DND-41 (cell line): ENCODE data around the gene ZNF398.

Experiments used
- ATAC-seq: fragments of 200-7000 bp; cut with Tn5 transposase; 3 replicates; pipeline ENCODE4 v1.9.1; 2021; ENCODE audit warnings: low read depth; ENCODE audit not compliant: insufficient read depth
- DNase-seq: peaks from one replicate; pipeline ENCODE4 v3.0.0-alpha.2; 2020
- H2AFZ ChIP-seq: 2 replicates; pipeline ENCODE4 v1.6.0; 2012; ENCODE audit warnings: low read depth, low read length
- H3K27ac ChIP-seq: 2 replicates; pipeline ENCODE4 v1.5.1; 2012; ENCODE audit warnings: low read length, inconsistent platforms
- H3K27me3 ChIP-seq: fragments of 200-600 bp; sonication (generic); 2 replicates; pipeline ENCODE4 v1.6.0; 2012; ENCODE audit warnings: low read length, mild to moderate bottlenecking, inconsistent platforms; ENCODE audit not compliant: insufficient read depth, poor library complexity
- H3K36me3 ChIP-seq: 2 replicates; pipeline ENCODE4 v1.5.1; 2012; ENCODE audit warnings: low read length, inconsistent platforms; ENCODE audit not compliant: insufficient read depth
- H3K4me1 ChIP-seq: 2 replicates; pipeline ENCODE4 v1.5.1; 2012; ENCODE audit warnings: mild to moderate bottlenecking, low read length; ENCODE audit not compliant: insufficient read depth
- H3K4me2 ChIP-seq: 2 replicates; pipeline ENCODE4 v1.6.0; 2012; ENCODE audit warnings: mild to moderate bottlenecking, moderate library complexity, low read length, inconsistent platforms; ENCODE audit not compliant: insufficient read depth
- H3K4me3 ChIP-seq, 2 experiments: fragments of 200-600 bp in 1 of 2; shearing (Covaris generic) in 1 of 2; 2 replicates each; pipeline ENCODE4 v1.5.1; 2012 to 2016; ENCODE audit warnings: inconsistent platforms in 2 of 2, low read length in 2 of 2, mild to moderate bottlenecking in 2 of 2, low read depth in 1 of 2, moderate library complexity in 1 of 2
- H3K79me2 ChIP-seq: 2 replicates; pipeline ENCODE4 v1.6.0; 2012; ENCODE audit warnings: low read length, inconsistent platforms; ENCODE audit not compliant: insufficient read depth
- H3K9ac ChIP-seq: 2 replicates; pipeline ENCODE4 v1.6.0; 2012; ENCODE audit warnings: low read depth, mild to moderate bottlenecking, inconsistent platforms, low read length, moderate library complexity
- H3K9me3 ChIP-seq: 2 replicates; pipeline ENCODE4 v1.5.1; 2012; ENCODE audit warnings: low read length, moderate library complexity, mild to moderate bottlenecking, inconsistent platforms; ENCODE audit not compliant: insufficient read depth, severe bottlenecking
- H4K20me1 ChIP-seq: 2 replicates; pipeline ENCODE4 v1.6.0; 2012; ENCODE audit warnings: low read length; ENCODE audit not compliant: insufficient read depth
- CTCF ChIP-seq: IDR thresholded peaks from 2 replicates; pipeline ENCODE4 v1.5.1; 2012; ENCODE audit warnings: borderline replicate concordance, low read length, moderate library complexity, mild to moderate bottlenecking; ENCODE audit not compliant: poor library complexity, severe bottlenecking; ENCODE audit errors: extremely low read depth
- EZH2 ChIP-seq: IDR thresholded peaks from 3 replicates; pipeline ENCODE4 v1.6.1; 2012; ENCODE audit warnings: borderline replicate concordance, low read depth, mild to moderate bottlenecking, moderate library complexity, low read length, inconsistent platforms; ENCODE audit not compliant: severe bottlenecking

Gene ZNF398

GRCh38 chr7:149147072-149147751, at the start of gene ZNF398:
Gene ZNF398 (plus strand): TSS chr7:149147453. CDS start chr7:149147743, 290 bp downstream.
- H3K4me3 ChIP-seq, result peak within 1 kb of the TSS; percentile 61 to 80
- TF ChIP-seq EZH2 (no peak), CTCF (peak; percentile 82)
- peaks cover 13% of the 10 kb centered on the region; the same call in 1 of the 2 replicates for H4K20me1 ChIP-seq
- peak within 1 kb of the TSS; percentile 93 for H3K27ac ChIP-seq
- ATAC-seq (peak; percentile 80), DNase-seq (peak; percentile 83)
- no peaks in the 10 kb centered on the region for H3K27me3 ChIP-seq
- peaks cover 33% of the 10 kb centered on the region for H3K4me1 ChIP-seq
- peaks cover 64% of the 10 kb centered on the region for H3K79me2 ChIP-seq
- H2AFZ ChIP-seq, result peak within 1 kb of the TSS; percentile 94
- H3K9me3 ChIP-seq, result no peaks in the 10 kb centered on the region
- H3K36me3 ChIP-seq, result peaks cover 5% of the 10 kb centered on the region; the same call in 1 of the 2 replicates
- H3K9ac ChIP-seq, result peak within 1 kb of the TSS; percentile 73
- peak within 1 kb of the TSS; percentile 97 for H3K4me2 ChIP-seq

- no peak overlapping the region for H3K27ac ChIP-seq
- H3K4me1 ChIP-seq, result no peaks in the 10 kb centered on the region
- H4K20me1 ChIP-seq, result no peaks in the 10 kb centered on the region
- DNase-seq (no peak), ATAC-seq (no peak)
- H3K4me3 ChIP-seq, result no peak overlapping the region
- no peaks in the 10 kb centered on the region for H3K9me3 ChIP-seq
- no peak overlapping the region for H2AFZ ChIP-seq
- no peak overlapping the region for H3K9ac ChIP-seq
- no peaks in the 10 kb centered on the region for H3K36me3 ChIP-seq
- no peaks in the 10 kb centered on the region for H3K79me2 ChIP-seq
- H3K4me2 ChIP-seq, result no peak overlapping the region
- TF ChIP-seq EZH2 (no peak), CTCF (no peak)
- H3K27me3 ChIP-seq, result no peaks in the 10 kb centered on the region
Observed at GRCh38 chr7:149099058-149099457, 48.2 kb upstream of the ZNF398 start.

GRCh38 chr7:149100821-149101220, 46.4 kb upstream of the ZNF398 start:
- TF ChIP-seq EZH2 (no peak), CTCF (no peak)
- H3K27ac ChIP-seq, result no peak overlapping the region
- H3K4me2 ChIP-seq, result no peak overlapping the region
- no peaks in the 10 kb centered on the region for H3K27me3 ChIP-seq
- H3K4me1 ChIP-seq, result no peaks in the 10 kb centered on the region
- no peaks in the 10 kb centered on the region for H3K36me3 ChIP-seq
- H3K9ac ChIP-seq, result no peak overlapping the region
- no peaks in the 10 kb centered on the region for H3K9me3 ChIP-seq
- ATAC-seq (no peak), DNase-seq (no peak)
- H2AFZ ChIP-seq, result no peak overlapping the region
- no peaks in the 10 kb centered on the region for H3K79me2 ChIP-seq
- H3K4me3 ChIP-seq, result no peak overlapping the region
- H4K20me1 ChIP-seq, result no peaks in the 10 kb centered on the region

- TF ChIP-seq EZH2, result no peak
- no peak for TF ChIP-seq CTCF
- DNase-seq (no peak), ATAC-seq (no peak)
- Histone ChIP-seq H3K36me3 (no peaks in the 10 kb centered on the region), H4K20me1 (no peaks in the 10 kb centered on the region), H3K4me2 (no peak overlapping the region), H3K27ac (no peak overlapping the region), H3K9ac (no peak overlapping the region), H3K79me2 (no peaks in the 10 kb centered on the region), H3K4me3 (no peak overlapping the region), H3K9me3 (no peaks in the 10 kb centered on the region), H3K27me3 (no peaks in the 10 kb centered on the region), H3K4me1 (no peaks in the 10 kb centered on the region), H2AFZ (no peak overlapping the region)
Observed at GRCh38 chr7:149102666-149103065, 44.6 kb upstream of the ZNF398 start.
